Measurements from ENCODE around the gene KRT34.
A peak's percentile ranks its signal among the peaks of the same experiment; 100 is the strongest.

KRT34 gene

DNA sequence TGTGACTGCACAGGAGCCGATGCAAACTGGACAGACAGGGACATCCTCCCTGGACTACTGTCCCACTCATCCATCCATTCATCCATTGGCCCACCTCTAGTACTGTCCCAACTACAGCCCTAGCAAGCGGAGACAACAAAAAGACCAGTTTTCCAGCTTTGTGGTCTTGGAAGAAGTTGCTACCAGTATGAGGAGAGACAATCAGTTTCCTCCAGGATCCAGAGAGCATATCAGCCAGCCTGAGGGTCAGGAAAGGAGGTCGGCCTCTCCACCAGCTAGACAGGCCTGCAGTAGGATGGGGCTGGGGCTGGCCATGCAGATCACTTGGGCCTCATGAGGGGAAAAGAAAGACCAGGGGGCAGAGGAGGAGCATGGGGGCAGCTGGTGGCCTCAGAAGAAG is 48.3 kb downstream of the KRT34 start:
- no peaks in the 10 kb centered on the region for H3K9me3 ChIP-seq (ENCODE audit: insufficient read depth, low read length)
- no peaks in the 10 kb centered on the region for H4K20me1 ChIP-seq (ENCODE audit: insufficient read depth, low read length)
- H3K4me3 ChIP-seq (ENCODE audit: low read length), result no peak overlapping the region
- H2AFZ ChIP-seq (ENCODE audit: low read depth, low read length), result no peak overlapping the region
- H3K9ac ChIP-seq (ENCODE audit: low read length), result no peak overlapping the region
- TF ChIP-seq EZH2phosphoT487 (IDR thresholded peaks at IDR 0.05; ENCODE audit: low read depth), result no peak
- TF ChIP-seq, protein P1, sequence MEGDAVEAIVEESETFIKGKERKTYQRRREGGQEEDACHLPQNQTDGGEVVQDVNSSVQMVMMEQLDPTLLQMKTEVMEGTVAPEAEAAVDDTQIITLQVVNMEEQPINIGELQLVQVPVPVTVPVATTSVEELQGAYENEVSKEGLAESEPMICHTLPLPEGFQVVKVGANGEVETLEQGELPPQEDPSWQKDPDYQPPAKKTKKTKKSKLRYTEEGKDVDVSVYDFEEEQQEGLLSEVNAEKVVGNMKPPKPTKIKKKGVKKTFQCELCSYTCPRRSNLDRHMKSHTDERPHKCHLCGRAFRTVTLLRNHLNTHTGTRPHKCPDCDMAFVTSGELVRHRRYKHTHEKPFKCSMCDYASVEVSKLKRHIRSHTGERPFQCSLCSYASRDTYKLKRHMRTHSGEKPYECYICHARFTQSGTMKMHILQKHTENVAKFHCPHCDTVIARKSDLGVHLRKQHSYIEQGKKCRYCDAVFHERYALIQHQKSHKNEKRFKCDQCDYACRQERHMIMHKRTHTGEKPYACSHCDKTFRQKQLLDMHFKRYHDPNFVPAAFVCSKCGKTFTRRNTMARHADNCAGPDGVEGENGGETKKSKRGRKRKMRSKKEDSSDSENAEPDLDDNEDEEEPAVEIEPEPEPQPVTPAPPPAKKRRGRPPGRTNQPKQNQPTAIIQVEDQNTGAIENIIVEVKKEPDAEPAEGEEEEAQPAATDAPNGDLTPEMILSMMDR (IDR thresholded peaks at IDR 0.05; ENCODE audit: low read depth, low read length), result no peak
- peaks cover 29% of the 10 kb centered on the region for H3K4me1 ChIP-seq (ENCODE audit: low read length)
- H3K79me2 ChIP-seq (ENCODE audit: low read length), result no peaks in the 10 kb centered on the region
- H3K27ac ChIP-seq (ENCODE audit: low read length), result peak overlapping the region; percentile 54
- H3K27me3 ChIP-seq (ENCODE audit: low read depth, low read length), result no peaks in the 10 kb centered on the region
- H3K36me3 ChIP-seq (replicated peaks; ENCODE audit: low read depth, low read length), result no peaks in the 10 kb centered on the region
- peak overlapping the region; percentile 41; the same call in 1 of the 2 replicates for H3K4me2 ChIP-seq (ENCODE audit: low read length)

DNA sequence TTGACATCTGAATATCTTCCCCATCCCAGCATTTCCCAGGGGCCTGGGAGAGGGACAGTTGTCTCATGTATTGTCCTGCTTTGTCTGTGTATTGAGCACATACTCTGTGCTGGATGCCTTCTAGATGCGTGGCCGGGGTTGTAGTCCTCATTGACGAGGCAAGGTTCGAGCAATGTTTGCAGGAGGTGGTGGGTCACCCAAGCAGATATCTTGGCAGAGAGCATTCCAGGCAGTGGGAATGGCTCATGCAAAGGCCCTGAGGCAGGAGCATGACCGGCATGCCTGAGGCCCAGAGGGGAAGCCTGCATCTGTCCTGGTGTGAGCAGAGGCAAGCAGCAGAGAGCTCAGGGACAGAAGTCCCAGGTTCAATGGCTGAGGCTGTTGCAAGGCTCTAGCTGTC is 49.0 kb downstream of the KRT34 start:
- H3K9me3 ChIP-seq (ENCODE audit: insufficient read depth, low read length), result no peaks in the 10 kb centered on the region
- H3K4me2 ChIP-seq (ENCODE audit: low read length), result no peak overlapping the region
- H3K36me3 ChIP-seq (replicated peaks; ENCODE audit: low read depth, low read length), result no peaks in the 10 kb centered on the region
- no peak overlapping the region for H3K9ac ChIP-seq (ENCODE audit: low read length)
- H3K79me2 ChIP-seq (ENCODE audit: low read length), result no peaks in the 10 kb centered on the region
- no peaks in the 10 kb centered on the region for H4K20me1 ChIP-seq (ENCODE audit: insufficient read depth, low read length)
- no peak overlapping the region for H3K27ac ChIP-seq (ENCODE audit: low read length)
- no peaks in the 10 kb centered on the region for H3K27me3 ChIP-seq (ENCODE audit: low read depth, low read length)
- H3K4me3 ChIP-seq (ENCODE audit: low read length), result no peak overlapping the region
- TF ChIP-seq EZH2phosphoT487 (IDR thresholded peaks at IDR 0.05; ENCODE audit: low read depth), result no peak
- TF ChIP-seq, protein P1 (IDR thresholded peaks at IDR 0.05; ENCODE audit: low read depth, low read length), result no peak
- no peak overlapping the region for H2AFZ ChIP-seq (ENCODE audit: low read depth, low read length)
- H3K4me1 ChIP-seq (ENCODE audit: low read length), result peaks cover 23% of the 10 kb centered on the region

DNA sequence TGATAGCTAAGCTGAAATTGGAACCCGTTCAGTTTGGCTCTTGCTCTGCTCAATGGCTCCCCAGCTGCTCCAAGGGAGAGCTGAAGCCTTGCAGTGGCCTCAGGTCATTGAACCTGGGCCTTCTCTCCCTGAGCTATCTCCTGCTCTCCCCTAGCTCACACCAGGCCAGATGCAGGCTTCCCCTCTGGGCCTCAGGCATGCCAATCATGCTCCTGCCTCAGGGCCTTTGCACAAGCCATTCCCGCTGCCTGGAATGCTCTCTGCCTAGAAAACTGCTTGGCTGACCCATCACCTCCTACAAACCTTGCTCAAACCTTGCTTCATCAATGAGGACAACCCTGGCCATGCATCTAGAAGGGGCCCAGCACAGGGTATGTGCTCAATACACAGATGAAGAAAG is 49.9 kb downstream of the KRT34 start:
- Histone ChIP-seq H3K9me3 (ENCODE audit: insufficient read depth, low read length) (no peaks in the 10 kb centered on the region), H3K4me1 (ENCODE audit: low read length) (peaks cover 23% of the 10 kb centered on the region), H2AFZ (ENCODE audit: low read depth, low read length) (no peak overlapping the region), H3K36me3 (replicated peaks; ENCODE audit: low read depth, low read length) (no peaks in the 10 kb centered on the region), H3K27ac (ENCODE audit: low read length) (no peak overlapping the region), H3K4me3 (ENCODE audit: low read length) (no peak overlapping the region), H4K20me1 (ENCODE audit: insufficient read depth, low read length) (no peaks in the 10 kb centered on the region), H3K27me3 (ENCODE audit: low read depth, low read length) (no peaks in the 10 kb centered on the region), H3K9ac (ENCODE audit: low read length) (no peak overlapping the region), H3K79me2 (ENCODE audit: low read length) (no peaks in the 10 kb centered on the region), H3K4me2 (ENCODE audit: low read length) (no peak overlapping the region)
- TF ChIP-seq, protein P1 (IDR thresholded peaks at IDR 0.05; ENCODE audit: low read depth, low read length), result no peak
- TF ChIP-seq EZH2phosphoT487 (IDR thresholded peaks at IDR 0.05; ENCODE audit: low read depth), result no peak

DNA sequence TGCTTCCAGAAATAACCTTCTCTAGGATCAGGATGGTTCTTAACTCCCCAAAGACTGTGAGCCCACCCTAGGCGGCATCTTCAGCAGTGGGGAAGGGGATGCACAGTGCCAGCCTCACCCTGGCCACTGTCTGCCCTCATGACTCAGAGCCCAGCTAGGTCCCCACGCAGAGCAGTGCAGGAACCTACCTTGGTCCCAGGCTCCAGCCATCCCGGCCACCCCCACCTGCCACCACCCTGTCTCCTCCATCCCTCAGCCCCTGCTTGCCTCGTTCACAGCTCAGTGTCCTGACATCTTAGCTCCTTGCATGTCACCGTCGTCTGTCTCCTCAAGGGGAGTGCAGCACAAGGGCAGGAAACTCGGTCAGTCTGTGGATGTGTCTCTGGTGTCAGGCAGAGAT is 50.5 kb downstream of the KRT34 start:
- H3K79me2 ChIP-seq (ENCODE audit: low read length), result no peaks in the 10 kb centered on the region
- no peaks in the 10 kb centered on the region for H3K9me3 ChIP-seq (ENCODE audit: insufficient read depth, low read length)
- H3K36me3 ChIP-seq (replicated peaks; ENCODE audit: low read depth, low read length), result no peaks in the 10 kb centered on the region
- H3K4me3 ChIP-seq (ENCODE audit: low read length), result no peak overlapping the region
- H3K9ac ChIP-seq (ENCODE audit: low read length), result no peak overlapping the region
- no peak overlapping the region for H3K27ac ChIP-seq (ENCODE audit: low read length)
- no peak overlapping the region for H3K4me2 ChIP-seq (ENCODE audit: low read length)
- no peaks in the 10 kb centered on the region for H4K20me1 ChIP-seq (ENCODE audit: insufficient read depth, low read length)
- no peak overlapping the region for H2AFZ ChIP-seq (ENCODE audit: low read depth, low read length)
- TF ChIP-seq, protein P1 (IDR thresholded peaks at IDR 0.05; ENCODE audit: low read depth, low read length), result no peak
- TF ChIP-seq EZH2phosphoT487 (IDR thresholded peaks at IDR 0.05; ENCODE audit: low read depth), result no peak
- H3K4me1 ChIP-seq (ENCODE audit: low read length), result peaks cover 23% of the 10 kb centered on the region
- no peaks in the 10 kb centered on the region for H3K27me3 ChIP-seq (ENCODE audit: low read depth, low read length)
